NCI-H226 (cell line): ENCODE measurements around the gene AP2A1.

ENCODE experiments used
- DNase-seq: peaks from one replicate; pipeline ENCODE4 v3.0.0-alpha.2; 2015

AP2A1 gene

GRCh38 chr19:49795615-49796014 lies 28.8 kb downstream of the AP2A1 start:
- DNase-seq = no peak

GRCh38 chr19:49798574-49798973 lies 31.8 kb downstream of the AP2A1 start:
- no peak for DNase-seq

- DNase-seq = no peak
These were observed 32.5 kb downstream of the AP2A1 start for GRCh38 chr19:49799271-49799797.

GRCh38 chr19:49799798-49800376 lies 33.1 kb downstream of the AP2A1 start:
- DNase-seq = no peak

GRCh38 chr19:49800771-49801170 lies 34.0 kb downstream of the AP2A1 start:
- no peak for DNase-seq

- DNase-seq = no peak
These were observed 34.6 kb downstream of the AP2A1 start for GRCh38 chr19:49801401-49801888.

GRCh38 chr19:49801966-49802661 lies 35.3 kb downstream of the AP2A1 start:
- DNase-seq = peak; percentile 63

- DNase-seq = no peak
These were observed 36.2 kb downstream of the AP2A1 start for GRCh38 chr19:49802836-49803528.

GRCh38 chr19:49803529-49803856 lies 36.7 kb downstream of the AP2A1 start:
- DNase-seq = no peak

GRCh38 chr19:49805822-49806619 lies 39.2 kb downstream of the AP2A1 start:
- DNase-seq = no peak

- DNase-seq = no peak
These were observed 39.8 kb downstream of the AP2A1 start for GRCh38 chr19:49806620-49806959.

- no peak for DNase-seq
These were observed 40.5 kb downstream of the AP2A1 start for GRCh38 chr19:49807058-49807903.

GRCh38 chr19:49807904-49808675 lies 41.3 kb downstream of the AP2A1 start:
- DNase-seq = no peak

- no peak for DNase-seq
These were observed 41.9 kb downstream of the AP2A1 start for GRCh38 chr19:49808711-49809159.

- DNase-seq = no peak
These were observed 42.5 kb downstream of the AP2A1 start for GRCh38 chr19:49809160-49809940.

GRCh38 chr19:49809941-49810389 lies 43.2 kb downstream of the AP2A1 start:
- no peak for DNase-seq

- DNase-seq = no peak
These were observed 44.5 kb downstream of the AP2A1 start for GRCh38 chr19:49811328-49811727.

- no peak for DNase-seq
These were observed 45.7 kb downstream of the AP2A1 start for GRCh38 chr19:49812452-49812996.

GRCh38 chr19:49812997-49813861 lies 46.4 kb downstream of the AP2A1 start, which contains the start of gene FUZ:
TSS of gene FUZ (minus strand) at chr19:49813292. CDS start at chr19:49813106, 186 bp downstream.
- peak; percentile 97 for DNase-seq
